ENCODE data around the gene PHYHIPL.

Gene PHYHIPL

GRCh38 chr10:59176241-59177030, at the start of gene PHYHIPL:
Gene PHYHIPL (plus strand): TSS chr10:59176643. CDS start chr10:59176854, 211 bp downstream.
- peak; percentile 76 for DNase-seq (ENCODE audit: low spot score)

GRCh38 chr10:59126991-59127390, 49.5 kb upstream of the PHYHIPL start:
- DNase-seq (ENCODE audit: low spot score): no peak

GRCh38 chr10:59127991-59128390, 48.5 kb upstream of the PHYHIPL start:
- no peak for DNase-seq (ENCODE audit: low spot score)

GRCh38 chr10:59129867-59130266, 46.6 kb upstream of the PHYHIPL start:
- DNase-seq (ENCODE audit: low spot score): no peak

GRCh38 chr10:59131666-59132065, 44.8 kb upstream of the PHYHIPL start:
- DNase-seq (ENCODE audit: low spot score): no peak

GRCh38 chr10:59133841-59134593, 42.4 kb upstream of the PHYHIPL start:
- peak; percentile 9 for DNase-seq (ENCODE audit: low spot score)

- DNase-seq (ENCODE audit: low spot score): no peak
Measured at GRCh38 chr10:59134785-59135184, 41.7 kb upstream of the PHYHIPL start.

GRCh38 chr10:59135275-59135674, 41.2 kb upstream of the PHYHIPL start:
- DNase-seq (ENCODE audit: low spot score): no peak

- DNase-seq (ENCODE audit: low spot score): no peak
Measured at GRCh38 chr10:59138052-59138451, 38.4 kb upstream of the PHYHIPL start.

- no peak for DNase-seq (ENCODE audit: low spot score)
Measured at GRCh38 chr10:59143544-59143943, 32.9 kb upstream of the PHYHIPL start.

GRCh38 chr10:59148701-59149100, 27.7 kb upstream of the PHYHIPL start:
- no peak for DNase-seq (ENCODE audit: low spot score)

- DNase-seq (ENCODE audit: low spot score): no peak
Measured at GRCh38 chr10:59155556-59155955, 20.9 kb upstream of the PHYHIPL start.

GRCh38 chr10:59167512-59167911, 8.9 kb upstream of the PHYHIPL start:
- DNase-seq (ENCODE audit: low spot score): no peak

GRCh38 chr10:59172567-59172966, 3.9 kb upstream of the PHYHIPL start:
- DNase-seq (ENCODE audit: low spot score): no peak

- no peak for DNase-seq (ENCODE audit: low spot score)
Measured at GRCh38 chr10:59173414-59173813, 3.0 kb upstream of the PHYHIPL start.

- peak; percentile 58 for DNase-seq (ENCODE audit: low spot score)
Measured at GRCh38 chr10:59175538-59176240, 754 bp upstream of the PHYHIPL start.

- peak; percentile 80 for DNase-seq (ENCODE audit: low spot score)
Measured at GRCh38 chr10:59177031-59177797, 771 bp downstream of the PHYHIPL start.

- no peak for DNase-seq (ENCODE audit: low spot score)
Measured at GRCh38 chr10:59177836-59178235, 1.4 kb downstream of the PHYHIPL start.

GRCh38 chr10:59179068-59179467, 2.6 kb downstream of the PHYHIPL start:
- no peak for DNase-seq (ENCODE audit: low spot score)

GRCh38 chr10:59180689-59181270, 4.3 kb downstream of the PHYHIPL start:
- no peak for DNase-seq (ENCODE audit: low spot score)

- DNase-seq (ENCODE audit: low spot score): peak; percentile 78
Measured at GRCh38 chr10:59181668-59182067, 5.2 kb downstream of the PHYHIPL start.

- no peak for DNase-seq (ENCODE audit: low spot score)
Measured at GRCh38 chr10:59190332-59190731, 13.9 kb downstream of the PHYHIPL start.

All from putamen (tissue), 1 donor.